DND-41 (cell line): ENCODE data around the gene MSH4.

ENCODE experiments used
- EZH2 ChIP-seq: IDR thresholded peaks from 3 replicates; pipeline ENCODE4 v1.6.1; 2012; ENCODE audit warnings: borderline replicate concordance, low read depth, mild to moderate bottlenecking, moderate library complexity, low read length, inconsistent platforms; ENCODE audit not compliant: severe bottlenecking
- TF ChIP-seq, protein P1 (sequence below): IDR thresholded peaks from 2 replicates; pipeline ENCODE4 v1.5.1; 2012; ENCODE audit warnings: borderline replicate concordance, low read length, moderate library complexity, mild to moderate bottlenecking; ENCODE audit not compliant: poor library complexity, severe bottlenecking; ENCODE audit errors: extremely low read depth

GRCh38 chr1:75953461-75953860, 156.8 kb downstream of the MSH4 start:
- TF ChIP-seq, protein P1, sequence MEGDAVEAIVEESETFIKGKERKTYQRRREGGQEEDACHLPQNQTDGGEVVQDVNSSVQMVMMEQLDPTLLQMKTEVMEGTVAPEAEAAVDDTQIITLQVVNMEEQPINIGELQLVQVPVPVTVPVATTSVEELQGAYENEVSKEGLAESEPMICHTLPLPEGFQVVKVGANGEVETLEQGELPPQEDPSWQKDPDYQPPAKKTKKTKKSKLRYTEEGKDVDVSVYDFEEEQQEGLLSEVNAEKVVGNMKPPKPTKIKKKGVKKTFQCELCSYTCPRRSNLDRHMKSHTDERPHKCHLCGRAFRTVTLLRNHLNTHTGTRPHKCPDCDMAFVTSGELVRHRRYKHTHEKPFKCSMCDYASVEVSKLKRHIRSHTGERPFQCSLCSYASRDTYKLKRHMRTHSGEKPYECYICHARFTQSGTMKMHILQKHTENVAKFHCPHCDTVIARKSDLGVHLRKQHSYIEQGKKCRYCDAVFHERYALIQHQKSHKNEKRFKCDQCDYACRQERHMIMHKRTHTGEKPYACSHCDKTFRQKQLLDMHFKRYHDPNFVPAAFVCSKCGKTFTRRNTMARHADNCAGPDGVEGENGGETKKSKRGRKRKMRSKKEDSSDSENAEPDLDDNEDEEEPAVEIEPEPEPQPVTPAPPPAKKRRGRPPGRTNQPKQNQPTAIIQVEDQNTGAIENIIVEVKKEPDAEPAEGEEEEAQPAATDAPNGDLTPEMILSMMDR = no peak
- TF ChIP-seq EZH2 = no peak
